Chondrocyte (in vitro differentiated cells): ENCODE results near the gene ACSM6. TPM values are rescaled to one million over a fixed set of nuclear protein-coding genes. Genes with fewer than 3 reads are reported as not detected.

ENCODE experiments used
- DNase-seq: peaks from one replicate; pipeline ENCODE4 v3.0.0; 2021; ENCODE audit warnings: mixed read lengths, low spot score
- H3K27ac Mint-ChIP-seq: one replicate; pipeline ENCODE4 v1.8.0; 2021; ENCODE audit warnings: mild to moderate bottlenecking, moderate library complexity, mixed read lengths; ENCODE audit not compliant: unreplicated experiment
- H3K27me3 Mint-ChIP-seq: 2 replicates; pipeline ENCODE4 v1.8.0; 2021; ENCODE audit warnings: low read depth, mixed read lengths
- H3K36me3 Mint-ChIP-seq: 2 replicates; pipeline ENCODE4 v1.8.0; 2021; ENCODE audit warnings: low read depth, mixed read lengths
- H3K4me1 Mint-ChIP-seq: 2 replicates; pipeline ENCODE4 v1.8.0; 2021; ENCODE audit warnings: low read depth, mild to moderate bottlenecking, mixed read lengths
- H3K4me3 Mint-ChIP-seq: one replicate; pipeline ENCODE4 v1.8.0; 2021; ENCODE audit warnings: mild to moderate bottlenecking, moderate library complexity, mixed read lengths; ENCODE audit not compliant: unreplicated experiment
- H3K9me3 Mint-ChIP-seq: 2 replicates; pipeline ENCODE4 v1.8.0; 2021; ENCODE audit warnings: low read depth, mixed read lengths
- CTCF ChIP-seq: fragments of 200-600 bp; sonication (generic); IDR thresholded peaks from 2 replicates; pipeline ENCODE4 v1.5.0; 2021; ENCODE audit warnings: antibody characterized with exemption, mild to moderate bottlenecking, moderate library complexity
- total RNA-seq: library from RNA; stranded (reverse); gene quantifications from 3 replicates; pipeline ENCODE4 v1.2.1, GENCODE V29; 2021

The ACSM6 gene
- total RNA-seq, 1 donor from 2014 or later, result not detected

- H3K4me1 Mint-ChIP-seq, result peaks cover 7% of the 10 kb centered on the region
- H3K4me3 Mint-ChIP-seq, result no peak overlapping the region
These were observed 12.3 kb upstream of the ACSM6 start for GRCh38 chr10:95181726-95182125.

GRCh38 chr10:95183271-95184230 lies 10.5 kb upstream of the ACSM6 start:
- peak; percentile 92 for DNase-seq
- Mint-ChIP-seq H3K36me3 (no peaks in the 10 kb centered on the region), H3K27ac (peak overlapping the region; percentile 61), H3K9me3 (no peaks in the 10 kb centered on the region), H3K4me3 (peak overlapping the region; percentile 74), H3K27me3 (peaks cover 6% of the 10 kb centered on the region), H3K4me1 (peaks cover 7% of the 10 kb centered on the region)
- TF ChIP-seq CTCF, result peak; percentile 100

More at GRCh38 chr10:95181726-95182125, 12.3 kb upstream of the ACSM6 start:
- Mint-ChIP-seq H3K27me3 (peaks cover 14% of the 10 kb centered on the region), H3K9me3 (no peaks in the 10 kb centered on the region), H3K27ac (no peak overlapping the region), H3K36me3 (no peaks in the 10 kb centered on the region)
- no peak for DNase-seq
- no peak for TF ChIP-seq CTCF

GRCh38 chr10:95187617-95188016 lies 6.4 kb upstream of the ACSM6 start:
- H3K27me3 Mint-ChIP-seq, result no peaks in the 10 kb centered on the region
- no peak overlapping the region for H3K27ac Mint-ChIP-seq
- TF ChIP-seq CTCF, result no peak
- no peak for DNase-seq
- H3K4me1 Mint-ChIP-seq, result peaks cover 7% of the 10 kb centered on the region
- no peak overlapping the region for H3K4me3 Mint-ChIP-seq
- H3K36me3 Mint-ChIP-seq, result no peaks in the 10 kb centered on the region
- no peaks in the 10 kb centered on the region for H3K9me3 Mint-ChIP-seq

GRCh38 chr10:95188593-95188992 lies 5.4 kb upstream of the ACSM6 start:
- Mint-ChIP-seq H3K36me3 (no peaks in the 10 kb centered on the region), H3K4me1 (peaks cover 4% of the 10 kb centered on the region), H3K9me3 (no peaks in the 10 kb centered on the region), H3K4me3 (no peak overlapping the region), H3K27ac (no peak overlapping the region), H3K27me3 (no peaks in the 10 kb centered on the region)
- DNase-seq, result no peak
- TF ChIP-seq CTCF, result no peak

- Mint-ChIP-seq H3K27me3 (no peaks in the 10 kb centered on the region), H3K36me3 (peaks cover 2% of the 10 kb centered on the region), H3K9me3 (peaks cover 2% of the 10 kb centered on the region), H3K4me3 (no peak overlapping the region), H3K27ac (no peak overlapping the region), H3K4me1 (peaks cover 5% of the 10 kb centered on the region)
- DNase-seq, result no peak
- TF ChIP-seq CTCF, result no peak
These were observed 2.0 kb downstream of the ACSM6 start for GRCh38 chr10:95196046-95196445.
